22Rv1 (cell line): Measurements from ENCODE around the gene TIMM13.

Experiments
- ZFX ChIP-seq: fragments of 450-650 bp; IDR thresholded peaks from 2 replicates; pipeline ENCODE4 v1.6.1; 2017; ENCODE audit warnings: antibody characterized with exemption, borderline replicate concordance
- TF ChIP-seq, protein P1 (sequence below): fragments of 450-650 bp; IDR thresholded peaks from 2 replicates; pipeline ENCODE4 v1.5.1; 2017; ENCODE audit warnings: mild to moderate bottlenecking

DNA sequence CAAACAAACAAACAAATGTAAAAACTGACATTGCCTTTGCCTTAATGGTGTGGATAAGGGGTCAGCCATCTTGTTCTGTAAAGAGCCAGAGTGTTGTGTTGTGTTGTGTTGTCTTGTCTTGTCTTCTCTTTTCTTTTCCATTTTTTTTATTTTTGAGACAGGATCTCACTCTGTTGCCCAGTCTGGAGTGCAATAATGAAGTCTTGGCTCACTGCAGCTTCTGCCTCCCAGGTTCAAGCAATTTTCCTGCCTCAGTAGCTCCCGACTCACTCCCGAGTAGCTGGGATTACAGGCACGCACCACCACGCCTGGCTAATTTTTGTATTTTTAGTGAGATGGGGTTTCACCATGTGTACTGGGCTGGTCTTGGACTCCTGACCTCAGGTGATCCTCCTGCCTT is 27.8 kb downstream of the TIMM13 start:
- TF ChIP-seq, protein P1, sequence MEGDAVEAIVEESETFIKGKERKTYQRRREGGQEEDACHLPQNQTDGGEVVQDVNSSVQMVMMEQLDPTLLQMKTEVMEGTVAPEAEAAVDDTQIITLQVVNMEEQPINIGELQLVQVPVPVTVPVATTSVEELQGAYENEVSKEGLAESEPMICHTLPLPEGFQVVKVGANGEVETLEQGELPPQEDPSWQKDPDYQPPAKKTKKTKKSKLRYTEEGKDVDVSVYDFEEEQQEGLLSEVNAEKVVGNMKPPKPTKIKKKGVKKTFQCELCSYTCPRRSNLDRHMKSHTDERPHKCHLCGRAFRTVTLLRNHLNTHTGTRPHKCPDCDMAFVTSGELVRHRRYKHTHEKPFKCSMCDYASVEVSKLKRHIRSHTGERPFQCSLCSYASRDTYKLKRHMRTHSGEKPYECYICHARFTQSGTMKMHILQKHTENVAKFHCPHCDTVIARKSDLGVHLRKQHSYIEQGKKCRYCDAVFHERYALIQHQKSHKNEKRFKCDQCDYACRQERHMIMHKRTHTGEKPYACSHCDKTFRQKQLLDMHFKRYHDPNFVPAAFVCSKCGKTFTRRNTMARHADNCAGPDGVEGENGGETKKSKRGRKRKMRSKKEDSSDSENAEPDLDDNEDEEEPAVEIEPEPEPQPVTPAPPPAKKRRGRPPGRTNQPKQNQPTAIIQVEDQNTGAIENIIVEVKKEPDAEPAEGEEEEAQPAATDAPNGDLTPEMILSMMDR: no peak
- TF ChIP-seq ZFX: no peak
